Heart right ventricle (tissue), 16 donors: ENCODE data around the gene MLC1. TPM values are rescaled to one million over a fixed set of nuclear protein-coding genes. Genes with fewer than 3 reads are reported as not detected.

ENCODE experiments used
- ATAC-seq, 8 donors: fragments of 200-7000 bp; cut with Tn5 transposase; one replicate each; pipeline ENCODE4 v1.9.1; 2020; ENCODE audit warnings: mild to moderate bottlenecking in 8 of 8, moderate library complexity in 8 of 8, moderate number of reproducible peaks in 1 of 8
- DNase-seq, 2 donors: peaks; one replicate each; pipeline ENCODE4 v3.0.0-alpha.2; 2020
- H3K27ac ChIP-seq, 10 donors: fragments of 200-600 bp; sonication (generic) in 2 of 10; one replicate each; pipeline versions ENCODE4 v1.5.0 to v1.8.0; 2020 to 2022; ENCODE audit warnings: mild to moderate bottlenecking in 3 of 10
- H3K27me3 ChIP-seq, 7 donors: fragments of 200-600 bp; one replicate each; pipeline ENCODE4 v1.8.0; 2021 to 2022; ENCODE audit warnings: mild to moderate bottlenecking in 2 of 7
- H3K36me3 ChIP-seq, 9 donors: fragments of 200-600 bp; sonication (generic) in 1 of 9; one replicate each; pipeline versions ENCODE4 v1.5.0 to v1.8.0; 2020 to 2022; ENCODE audit warnings: mild to moderate bottlenecking in 2 of 9
- H3K4me1 ChIP-seq, 9 donors: fragments of 200-600 bp; sonication (generic) in 1 of 9; one replicate each; pipeline versions ENCODE4 v1.5.0 to v1.8.0; 2020 to 2022; ENCODE audit warnings: mild to moderate bottlenecking in 4 of 9
- H3K4me3 ChIP-seq, 10 donors: fragments of 200-600 bp; sonication (generic) in 2 of 10; one replicate each; pipeline versions ENCODE4 v1.5.0 to v1.8.0; 2020 to 2022; ENCODE audit warnings: mild to moderate bottlenecking in 7 of 10, moderate library complexity in 2 of 10
- H3K9me3 ChIP-seq, 11 donors: fragments of 200-600 bp in 10 of 11; sonication (generic) in 2 of 11; one replicate each; pipeline versions ENCODE4 v1.5.0 to v1.8.0; 2013 to 2022; ENCODE audit warnings: mild to moderate bottlenecking in 2 of 11, control low read depth in 1 of 11, moderate library complexity in 1 of 11
- WGBS, 2 donors: extraction: QIAGEN DNeasy Blood & Tissue Kit; methylation state at CpG; one replicate each; pipeline ENCODE4 v1.1.7; 2013; ENCODE audit warnings: inconsistent platforms in 1 of 2; 5-methylcytosine and 5-hydroxymethylcytosine counted together
- intact Hi-C, 10 donors: fragments of 100-400 bp; cut with DNase I; formaldehyde crosslinking; loops; one replicate each; pipeline versions ENCODE4 v1.11.1 to v1.14.2; 2022
- polyA plus RNA-seq, 2 donors: library from polyadenylated mRNA; stranded (reverse); fragments of 200-250 nt; gene quantifications; one replicate each; pipeline ENCODE4 v1.2.3, GENCODE V29; 2013
- total RNA-seq, 10 donors: library from RNA; stranded (reverse); fragmentation: NEBNext Ultra II Directional in 3 of 10; extraction: Animal tissue kit (Norgen Biotek cat#: 25700) in 3 of 10; gene quantifications; one replicate each; pipeline versions ENCODE4 v1.2.1 to v1.2.4, GENCODE V29; 2021 to 2023
- TF ChIP-seq, protein P1 (sequence below), 9 donors: fragments of 200-600 bp; sonication (generic) in 2 of 9; IDR thresholded peaks; one replicate each; pipeline versions ENCODE4 v1.5.0 to v1.8.0; 2021 to 2022; ENCODE audit warnings: antibody characterized with exemption in 9 of 9, mild to moderate bottlenecking in 5 of 9, moderate library complexity in 1 of 9
- donor health status: Arrhythmogenic right ventricular cardiomyopathy.
- donor health status: ischemic (EF 13 %, LVEDD 7.1; RV severe dilation, severe dysfunction).
- donor health status: healthy with polysubstance abuse.
- donor health status: DM: no; HTN: yes; CAD: no.
- donor health status: DM: no; HTN: no; CAD: no.
- donor health status: ischemic (EF 25% LVEDD 6.9; RV normal size, moderate dysfunction).
- donor health status: ischemic (EF 25% LVEDD 5.7; RV mildly dilated, moderate dysfunction).
- donor health status: healthy.
- donor health status: DM: yes; HTN: yes; CAD: no.
- donor health status: Ischemic cardiomyopathy.
- donor health status: ischemic (EF 35%, LVEDD 5.7; RV mildly dilated, moderate dysfunction).
- donor health status: nonischemic (EF 11% LVEDD 7.7; RV severe dilation, severe dysfunction).
- donor health status: DM: yes; HTN: yes; CAD: no.
- donor health status: PGD.
- donor health status: ischemic (EF 29% LVEDD 5.4; RV normal size, mild dysfunction).
- donor health status: nonischemic (EF 23%, LVEDD 6.1; RV moderate dilation, normal function).

Gene MLC1
- total and polyA plus RNA-seq, 12 donors = 0.03 to 1.6 (median 0.22) TPM; not detected in 4

DNA sequence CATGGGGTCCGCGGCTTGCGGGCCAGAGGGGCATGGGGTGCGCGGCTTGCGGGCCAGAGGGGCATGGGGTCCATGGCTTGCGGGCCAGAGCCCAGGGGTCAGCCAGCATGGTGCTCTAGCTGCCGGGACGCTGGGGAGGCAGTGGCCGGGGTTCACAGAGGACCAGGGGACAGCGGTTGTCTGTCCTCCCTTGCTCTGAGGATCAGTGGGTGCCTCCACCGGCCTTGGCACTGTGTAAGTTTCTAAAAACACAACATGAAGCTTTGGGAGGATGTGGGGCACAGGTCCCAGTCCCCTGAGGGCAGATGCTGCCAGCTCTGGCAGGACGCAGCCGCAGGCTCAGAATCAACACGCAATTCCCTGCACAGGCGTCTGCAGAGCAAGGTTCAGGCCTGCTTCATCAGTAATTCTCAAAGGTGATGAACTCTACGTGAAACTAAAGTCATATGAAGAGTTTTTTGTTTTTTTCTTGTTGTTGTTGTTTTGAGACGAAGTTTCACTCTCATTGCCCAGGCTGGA lies 3.0 kb downstream of the MLC1 start:
- intact Hi-C loops = no loop called here
- H3K27ac ChIP-seq = no peak overlapping the region
- ATAC-seq = peak in 2 of 8 donors; percentile 18 to 43
- H3K4me1 ChIP-seq = peaks cover 0 to 7% (median 0%) of the 10 kb centered on the region in 9 donors
- no peak for DNase-seq
- peaks cover 8 to 63% (median 37%) of the 10 kb centered on the region in 7 donors for H3K27me3 ChIP-seq
- TF ChIP-seq, protein P1, sequence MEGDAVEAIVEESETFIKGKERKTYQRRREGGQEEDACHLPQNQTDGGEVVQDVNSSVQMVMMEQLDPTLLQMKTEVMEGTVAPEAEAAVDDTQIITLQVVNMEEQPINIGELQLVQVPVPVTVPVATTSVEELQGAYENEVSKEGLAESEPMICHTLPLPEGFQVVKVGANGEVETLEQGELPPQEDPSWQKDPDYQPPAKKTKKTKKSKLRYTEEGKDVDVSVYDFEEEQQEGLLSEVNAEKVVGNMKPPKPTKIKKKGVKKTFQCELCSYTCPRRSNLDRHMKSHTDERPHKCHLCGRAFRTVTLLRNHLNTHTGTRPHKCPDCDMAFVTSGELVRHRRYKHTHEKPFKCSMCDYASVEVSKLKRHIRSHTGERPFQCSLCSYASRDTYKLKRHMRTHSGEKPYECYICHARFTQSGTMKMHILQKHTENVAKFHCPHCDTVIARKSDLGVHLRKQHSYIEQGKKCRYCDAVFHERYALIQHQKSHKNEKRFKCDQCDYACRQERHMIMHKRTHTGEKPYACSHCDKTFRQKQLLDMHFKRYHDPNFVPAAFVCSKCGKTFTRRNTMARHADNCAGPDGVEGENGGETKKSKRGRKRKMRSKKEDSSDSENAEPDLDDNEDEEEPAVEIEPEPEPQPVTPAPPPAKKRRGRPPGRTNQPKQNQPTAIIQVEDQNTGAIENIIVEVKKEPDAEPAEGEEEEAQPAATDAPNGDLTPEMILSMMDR (IDR thresholded peaks at IDR 0.05) = no peak
- H3K36me3 ChIP-seq = no peaks in the 10 kb centered on the region
- 85% methylated on average over 13 to 18 of the region's 18 CpGs for WGBS, 2 donors
- no peaks in the 10 kb centered on the region for H3K9me3 ChIP-seq
- H3K4me3 ChIP-seq = no peak overlapping the region

DNA sequence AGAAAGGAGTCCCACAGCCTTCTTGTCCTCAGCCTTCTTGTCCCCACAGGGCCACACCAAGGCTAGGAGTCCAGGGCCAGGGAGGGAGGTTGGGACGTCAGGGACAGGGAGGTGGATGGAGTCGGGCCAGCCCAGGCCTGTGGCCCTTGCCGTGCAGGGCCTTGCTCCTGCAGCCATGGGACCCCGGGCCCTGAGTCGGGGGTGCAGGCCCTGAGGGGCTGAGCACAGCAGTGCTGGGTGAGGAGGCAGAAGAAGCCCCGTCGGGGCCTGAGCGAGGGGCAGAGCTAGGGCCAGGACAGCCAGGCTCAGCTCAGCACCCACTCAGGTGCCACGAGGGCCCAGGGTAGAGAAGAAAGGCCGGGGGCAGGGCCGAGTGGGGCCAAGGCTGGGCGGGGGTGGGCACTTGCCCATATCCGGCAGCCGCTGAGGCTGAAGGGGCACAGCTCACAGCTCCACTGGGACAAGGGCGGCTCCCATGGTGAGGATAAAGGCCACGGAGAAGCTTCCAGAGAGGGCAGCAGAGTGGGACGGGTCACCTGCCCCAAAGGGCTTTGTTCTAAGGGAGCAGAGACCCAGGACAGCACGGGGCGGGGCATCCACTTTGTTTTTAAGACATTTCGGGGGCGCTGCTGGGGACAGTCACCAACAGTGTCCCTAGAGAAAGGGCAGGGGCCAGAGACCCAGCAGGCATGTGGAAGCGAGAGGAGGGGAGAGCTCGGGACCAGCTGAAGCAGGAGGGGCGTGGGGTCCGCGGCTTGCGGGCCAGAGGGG lies 3.6 kb downstream of the MLC1 start:
- intact Hi-C loops = no loop called here
- no peak overlapping the region for H3K4me3 ChIP-seq
- WGBS, 2 donors = 85 to 86% methylated on average over 24 to 27 of the region's 27 CpGs
- no peaks in the 10 kb centered on the region for H3K36me3 ChIP-seq
- H3K27me3 ChIP-seq = peaks cover 8 to 59% (median 33%) of the 10 kb centered on the region in 7 donors
- TF ChIP-seq, protein P1 (IDR thresholded peaks at IDR 0.05) = no peak
- no peaks in the 10 kb centered on the region for H3K9me3 ChIP-seq
- ATAC-seq (peak in 2 of 8 donors; percentile 6 to 39), DNase-seq (no peak)
- H3K4me1 ChIP-seq = peaks cover 0 to 7% (median 0%) of the 10 kb centered on the region in 9 donors
- H3K27ac ChIP-seq = no peak overlapping the region

DNA sequence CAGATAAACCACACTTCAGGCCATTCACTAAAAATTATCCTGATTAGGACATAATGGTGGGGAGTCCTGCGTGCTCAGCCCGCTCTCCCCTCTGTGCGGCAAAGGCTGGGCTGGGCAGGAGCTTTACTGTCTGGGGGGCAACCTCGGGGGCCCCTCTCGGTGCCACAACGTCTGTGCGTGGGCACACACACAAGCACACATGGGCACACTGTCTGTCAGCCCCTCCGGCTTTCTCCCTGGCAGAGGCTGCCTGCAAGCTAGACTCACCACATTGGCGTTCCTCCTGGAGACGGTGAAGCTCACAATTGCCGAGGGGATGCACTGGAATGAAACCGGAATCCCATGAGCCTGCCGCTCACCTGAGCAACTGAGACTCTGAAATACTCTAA lies 5.2 kb downstream of the MLC1 start:
- Histone ChIP-seq H3K27me3 (peaks cover 5 to 57% (median 36%) of the 10 kb centered on the region in 7 donors), H3K9me3 (no peaks in the 10 kb centered on the region), H3K4me1 (peaks cover 0 to 6% (median 0%) of the 10 kb centered on the region in 9 donors), H3K36me3 (no peaks in the 10 kb centered on the region), H3K4me3 (no peak overlapping the region), H3K27ac (no peak overlapping the region)
- ATAC-seq (no peak), DNase-seq (no peak)
- TF ChIP-seq, protein P1 (IDR thresholded peaks at IDR 0.05) = no peak
- intact Hi-C loops = no loop called here
- WGBS, 2 donors = 86 to 88% methylated on average over 13 of the region's 13 CpGs

DNA sequence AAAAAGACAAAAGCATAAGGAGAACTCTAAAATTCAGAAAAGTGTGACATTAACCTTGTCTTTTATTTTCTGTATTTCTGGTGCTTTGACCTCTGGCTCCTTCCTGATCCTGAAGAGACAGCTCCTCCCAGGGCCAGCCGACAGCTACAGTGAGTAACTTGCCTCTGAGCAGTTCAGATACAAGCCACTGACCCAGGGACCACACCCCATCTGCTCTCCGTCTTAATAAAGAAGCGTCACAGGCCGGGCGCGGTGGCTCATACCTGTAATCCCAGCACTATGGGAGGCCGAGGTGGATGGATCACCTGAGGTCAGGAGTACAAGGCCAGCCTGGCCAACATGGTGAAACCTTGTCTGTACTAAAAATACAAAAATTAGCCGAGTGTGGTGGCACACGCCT lies 6.5 kb downstream of the MLC1 start:
- Histone ChIP-seq H3K27ac (no peak overlapping the region), H3K36me3 (no peaks in the 10 kb centered on the region), H3K27me3 (peaks cover 5 to 53% (median 26%) of the 10 kb centered on the region in 7 donors), H3K4me3 (no peak overlapping the region), H3K4me1 (peaks cover 0 to 4% (median 0%) of the 10 kb centered on the region in 9 donors), H3K9me3 (no peaks in the 10 kb centered on the region)
- no peak for ATAC-seq
- TF ChIP-seq, protein P1 (IDR thresholded peaks at IDR 0.05) = no peak
- 77 to 84% methylated on average over 9 of the region's 9 CpGs for WGBS, 2 donors
- intact Hi-C loops = no loop called here
- DNase-seq = no peak
